ENCODE data around the gene EFCC1.

EFCC1 gene

DNA sequence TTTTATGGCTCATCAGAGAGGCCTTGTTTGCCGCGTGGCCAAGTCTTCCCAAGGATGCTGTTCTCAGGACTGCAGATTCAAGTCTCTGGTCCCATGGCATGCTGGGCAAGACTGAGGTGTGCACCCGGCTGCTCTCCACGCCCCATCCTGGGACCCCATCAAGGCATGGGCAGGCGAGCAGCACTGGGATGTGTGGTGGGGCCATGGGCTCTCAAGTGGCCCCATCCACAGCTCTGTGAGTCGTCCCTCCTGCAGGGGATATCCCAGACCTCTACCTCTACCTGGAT lies 46.4 kb downstream of the EFCC1 start:
- H3K79me2 ChIP-seq (ENCODE audit: control insufficient read depth, low read length) = no peaks in the 10 kb centered on the region
- H3K9me3 ChIP-seq (ENCODE audit: control insufficient read depth, insufficient read depth, low read length) = peaks cover 4% of the 10 kb centered on the region; the same call in 1 of the 2 replicates

DNA sequence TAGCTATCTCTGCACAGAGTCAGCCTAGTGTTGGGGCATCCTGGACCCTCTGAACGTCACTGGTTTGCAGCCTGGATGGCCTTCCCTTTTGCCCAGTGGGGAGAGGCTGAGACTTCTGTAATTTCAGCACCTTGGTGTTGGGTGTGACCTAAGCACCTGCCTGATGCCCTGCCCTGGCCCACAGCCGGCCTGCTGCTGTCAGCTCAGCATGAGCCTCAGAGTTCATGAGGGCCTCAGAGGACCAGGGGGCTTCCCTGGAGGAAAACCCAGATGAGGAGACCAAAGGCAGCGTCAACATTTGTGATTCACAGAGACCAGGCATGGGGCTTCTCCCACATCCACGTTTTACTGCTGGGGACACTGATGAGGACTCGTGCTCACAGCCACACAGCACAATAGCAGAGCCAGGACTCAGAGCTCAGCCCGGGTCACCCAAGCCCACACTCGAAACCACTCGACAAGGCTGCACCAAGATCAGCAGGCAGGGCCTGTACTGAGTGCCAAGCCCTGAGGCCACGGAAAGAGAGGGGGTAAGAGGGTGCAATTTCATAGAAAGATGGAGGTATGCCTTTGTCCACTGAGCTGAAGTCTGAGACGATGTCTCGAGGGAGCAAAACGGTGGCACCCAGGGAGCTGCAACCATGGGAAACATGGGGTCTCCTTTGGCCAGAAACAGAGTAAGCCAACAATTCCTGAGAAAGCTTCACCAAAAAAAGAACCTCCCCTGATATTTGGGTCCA lies 49.6 kb downstream of the EFCC1 start:
- H3K27ac ChIP-seq (ENCODE audit: low read depth, low read length) = no peak overlapping the region
- no peaks in the 10 kb centered on the region for H3F3A ChIP-seq (ENCODE audit: control insufficient read depth, insufficient read depth)
- H3K79me2 ChIP-seq (ENCODE audit: control insufficient read depth, low read length) = no peaks in the 10 kb centered on the region
- H3K4me2 ChIP-seq (ENCODE audit: low read length) = no peak overlapping the region
- TF ChIP-seq EZH2phosphoT487 (IDR thresholded peaks at IDR 0.05; ENCODE audit: borderline replicate concordance, low read length) = no peak
- TF ChIP-seq, protein P1, sequence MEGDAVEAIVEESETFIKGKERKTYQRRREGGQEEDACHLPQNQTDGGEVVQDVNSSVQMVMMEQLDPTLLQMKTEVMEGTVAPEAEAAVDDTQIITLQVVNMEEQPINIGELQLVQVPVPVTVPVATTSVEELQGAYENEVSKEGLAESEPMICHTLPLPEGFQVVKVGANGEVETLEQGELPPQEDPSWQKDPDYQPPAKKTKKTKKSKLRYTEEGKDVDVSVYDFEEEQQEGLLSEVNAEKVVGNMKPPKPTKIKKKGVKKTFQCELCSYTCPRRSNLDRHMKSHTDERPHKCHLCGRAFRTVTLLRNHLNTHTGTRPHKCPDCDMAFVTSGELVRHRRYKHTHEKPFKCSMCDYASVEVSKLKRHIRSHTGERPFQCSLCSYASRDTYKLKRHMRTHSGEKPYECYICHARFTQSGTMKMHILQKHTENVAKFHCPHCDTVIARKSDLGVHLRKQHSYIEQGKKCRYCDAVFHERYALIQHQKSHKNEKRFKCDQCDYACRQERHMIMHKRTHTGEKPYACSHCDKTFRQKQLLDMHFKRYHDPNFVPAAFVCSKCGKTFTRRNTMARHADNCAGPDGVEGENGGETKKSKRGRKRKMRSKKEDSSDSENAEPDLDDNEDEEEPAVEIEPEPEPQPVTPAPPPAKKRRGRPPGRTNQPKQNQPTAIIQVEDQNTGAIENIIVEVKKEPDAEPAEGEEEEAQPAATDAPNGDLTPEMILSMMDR (IDR thresholded peaks at IDR 0.05; ENCODE audit: low read depth, low read length, poor library complexity, severe bottlenecking) = no peak
- peaks cover 4% of the 10 kb centered on the region; the same call in 1 of the 2 replicates for H3K9me3 ChIP-seq (ENCODE audit: control insufficient read depth, insufficient read depth, low read length)
- no peak overlapping the region for H3K4me3 ChIP-seq (ENCODE audit: low read length)
- 0 out of 2 replicates have a peak, but pooled peaks cover 2% of the 10 kb centered on the region for H3K27me3 ChIP-seq (ENCODE audit: control insufficient read depth, low read length)
- H3K9me2 ChIP-seq (replicated peaks; ENCODE audit: control insufficient read depth, low read length) = no peaks in the 10 kb centered on the region
- H3K36me3 ChIP-seq (ENCODE audit: control insufficient read depth, low read length) = no peaks in the 10 kb centered on the region
- peaks cover 7% of the 10 kb centered on the region for H3K4me1 ChIP-seq (ENCODE audit: control insufficient read depth, low read length)
- H4K20me1 ChIP-seq (ENCODE audit: control insufficient read depth, insufficient read depth, low read depth, low read length) = no peaks in the 10 kb centered on the region

More for the DNA sequence above, 46.4 kb downstream of the EFCC1 start:
- Histone ChIP-seq H3K4me2 (ENCODE audit: low read length) (no peak overlapping the region), H4K20me1 (ENCODE audit: control insufficient read depth, insufficient read depth, low read depth, low read length) (no peaks in the 10 kb centered on the region), H3F3A (ENCODE audit: control insufficient read depth, insufficient read depth) (no peaks in the 10 kb centered on the region), H3K4me3 (ENCODE audit: low read length) (no peak overlapping the region), H3K36me3 (ENCODE audit: control insufficient read depth, low read length) (no peaks in the 10 kb centered on the region), H3K9me2 (replicated peaks; ENCODE audit: control insufficient read depth, low read length) (no peaks in the 10 kb centered on the region), H3K4me1 (ENCODE audit: control insufficient read depth, low read length) (no peaks in the 10 kb centered on the region), H3K27ac (ENCODE audit: low read depth, low read length) (no peak overlapping the region), H3K27me3 (ENCODE audit: control insufficient read depth, low read length) (peaks cover 7% of the 10 kb centered on the region)
- no peak for TF ChIP-seq EZH2phosphoT487 (IDR thresholded peaks at IDR 0.05; ENCODE audit: borderline replicate concordance, low read length)
- TF ChIP-seq, protein P1 (IDR thresholded peaks at IDR 0.05; ENCODE audit: low read depth, low read length, poor library complexity, severe bottlenecking) = no peak

DNA sequence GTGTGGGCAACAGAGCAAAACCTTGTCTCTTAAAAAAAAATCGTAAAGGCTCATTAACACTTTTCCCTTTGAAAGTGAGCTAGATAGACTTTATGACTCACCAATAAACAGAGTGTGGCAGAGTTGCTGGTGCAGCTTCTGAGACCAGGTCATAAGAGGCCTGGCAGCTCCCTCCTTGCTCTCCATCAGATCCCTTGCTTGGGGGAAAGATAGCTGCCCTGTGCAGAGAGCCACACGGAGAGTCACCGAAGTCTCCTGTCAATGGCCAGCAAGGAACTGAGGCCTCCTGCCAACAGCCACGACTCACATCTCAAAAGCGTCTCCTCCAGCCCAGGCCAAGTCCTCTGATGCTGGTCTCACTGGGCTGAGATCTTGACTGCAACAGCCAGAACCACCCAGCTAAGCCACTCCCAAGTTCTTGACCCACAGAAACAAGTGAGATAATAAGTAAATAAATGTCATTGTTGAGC lies 50.8 kb downstream of the EFCC1 start:
- H3K4me1 ChIP-seq (ENCODE audit: control insufficient read depth, low read length) = peaks cover 7% of the 10 kb centered on the region

DNA sequence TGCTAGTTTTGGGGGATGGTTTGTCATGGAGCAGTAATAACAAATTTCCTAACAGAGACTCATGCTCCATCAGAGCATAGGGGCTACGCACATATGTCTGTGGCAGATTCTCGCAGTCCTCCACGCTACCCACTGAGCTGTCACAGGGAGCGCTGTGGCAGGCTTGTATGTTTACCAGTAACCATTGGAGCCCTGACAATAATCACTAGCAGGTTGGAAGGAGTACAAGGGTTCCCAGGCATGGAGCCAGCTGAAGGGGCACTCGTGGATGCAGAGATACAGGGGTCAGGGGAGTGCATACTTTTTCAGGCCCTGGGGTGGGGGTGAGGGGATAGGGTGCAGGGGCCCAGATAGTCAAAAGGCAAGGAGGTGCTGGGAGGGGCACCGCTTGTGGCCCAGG lies 51.6 kb downstream of the EFCC1 start:
- Histone ChIP-seq H3K9me2 (replicated peaks; ENCODE audit: control insufficient read depth, low read length) (no peaks in the 10 kb centered on the region), H3K36me3 (ENCODE audit: control insufficient read depth, low read length) (no peaks in the 10 kb centered on the region), H3F3A (ENCODE audit: control insufficient read depth, insufficient read depth) (no peaks in the 10 kb centered on the region), H3K4me1 (ENCODE audit: control insufficient read depth, low read length) (peaks cover 7% of the 10 kb centered on the region), H4K20me1 (ENCODE audit: control insufficient read depth, insufficient read depth, low read depth, low read length) (no peaks in the 10 kb centered on the region), H3K79me2 (ENCODE audit: control insufficient read depth, low read length) (no peaks in the 10 kb centered on the region), H3K27ac (ENCODE audit: low read depth, low read length) (no peak overlapping the region), H3K27me3 (ENCODE audit: control insufficient read depth, low read length) (peaks cover 7% of the 10 kb centered on the region; the same call in 1 of the 2 replicates), H3K4me2 (ENCODE audit: low read length) (no peak overlapping the region), H3K4me3 (ENCODE audit: low read length) (no peak overlapping the region), H3K9me3 (ENCODE audit: control insufficient read depth, insufficient read depth, low read length) (peaks cover 4% of the 10 kb centered on the region; the same call in 1 of the 2 replicates)
- TF ChIP-seq, protein P1 (IDR thresholded peaks at IDR 0.05; ENCODE audit: low read depth, low read length, poor library complexity, severe bottlenecking) = no peak
- TF ChIP-seq EZH2phosphoT487 (IDR thresholded peaks at IDR 0.05; ENCODE audit: borderline replicate concordance, low read length) = no peak

More for the DNA sequence above, 50.8 kb downstream of the EFCC1 start:
- no peaks in the 10 kb centered on the region for H3K79me2 ChIP-seq (ENCODE audit: control insufficient read depth, low read length)
- no peaks in the 10 kb centered on the region for H4K20me1 ChIP-seq (ENCODE audit: control insufficient read depth, insufficient read depth, low read depth, low read length)
- H3K4me2 ChIP-seq (ENCODE audit: low read length) = no peak overlapping the region
- no peak overlapping the region for H3K4me3 ChIP-seq (ENCODE audit: low read length)
- H3K27me3 ChIP-seq (ENCODE audit: control insufficient read depth, low read length) = peaks cover 6% of the 10 kb centered on the region; the same call in 1 of the 2 replicates
- no peaks in the 10 kb centered on the region for H3F3A ChIP-seq (ENCODE audit: control insufficient read depth, insufficient read depth)
- no peak overlapping the region for H3K27ac ChIP-seq (ENCODE audit: low read depth, low read length)
- no peak for TF ChIP-seq EZH2phosphoT487 (IDR thresholded peaks at IDR 0.05; ENCODE audit: borderline replicate concordance, low read length)
- peaks cover 4% of the 10 kb centered on the region; the same call in 1 of the 2 replicates for H3K9me3 ChIP-seq (ENCODE audit: control insufficient read depth, insufficient read depth, low read length)
- no peaks in the 10 kb centered on the region for H3K36me3 ChIP-seq (ENCODE audit: control insufficient read depth, low read length)
- H3K9me2 ChIP-seq (replicated peaks; ENCODE audit: control insufficient read depth, low read length) = no peaks in the 10 kb centered on the region
